Peyer's patch (tissue), 4 donors: ENCODE measurements around the gene ZNF804B. TPM values are rescaled to one million over a fixed set of nuclear protein-coding genes. Genes with fewer than 3 reads are reported as not detected.

ENCODE experiments used
- DNase-seq, 3 donors: peaks; one replicate each; pipeline ENCODE4 v3.0.0-alpha.2; 2017 to 2019
- H3K27ac ChIP-seq, 4 donors: fragments of 200-600 bp; sonication (generic); one replicate each; pipeline ENCODE4 v1.5.1; 2016 to 2019
- H3K27me3 ChIP-seq, 2 donors: fragments of 200-600 bp; sonication (generic); one replicate each; pipeline ENCODE4 v1.5.1; 2019
- H3K36me3 ChIP-seq, 3 donors: fragments of 200-600 bp; sonication (generic); one replicate each; pipeline ENCODE4 v1.5.1; 2016 to 2019
- H3K4me1 ChIP-seq, 4 donors: fragments of 200-600 bp; sonication (generic); one replicate each; pipeline ENCODE4 v1.5.1; 2016 to 2019
- H3K4me3 ChIP-seq, 4 donors: fragments of 200-600 bp; sonication (generic); 1 replicate in 3 of 4; 2 replicates in 1 of 4; pipeline ENCODE4 v1.5.1; 2016 to 2019; ENCODE audit warnings: mild to moderate bottlenecking in 1 of 4
- H3K9me3 ChIP-seq, 4 donors: fragments of 200-600 bp; sonication (generic); one replicate each; pipeline ENCODE4 v1.5.1; 2016 to 2019; ENCODE audit warnings: mild to moderate bottlenecking in 1 of 4
- CTCF ChIP-seq, 6 experiments: fragments of 450-650 bp in 4 of 6; fragments of 200-600 bp in 2 of 6; sonication (generic) in 1 of 6; IDR thresholded peaks; one replicate each; pipeline ENCODE4 v1.5.1; 2017 to 2019; ENCODE audit warnings: antibody characterized with exemption in 6 of 6, mild to moderate bottlenecking in 3 of 6, moderate library complexity in 1 of 6
- POLR2A ChIP-seq, 2 donors: fragments of 450-650 bp; IDR thresholded peaks; one replicate each; pipeline ENCODE4 v1.5.1; 2017; ENCODE audit warnings: antibody characterized with exemption in 2 of 2, mild to moderate bottlenecking in 2 of 2, moderate library complexity in 2 of 2
- total RNA-seq, 4 donors: library from RNA; depleted of rRNA; stranded (reverse); fragments of >200 nt; gene quantifications; one replicate each; pipeline ENCODE4 v1.1.0, GENCODE V29; 2016

ZNF804B gene
- total RNA-seq, 4 donors from 2014 or later: not detected

GRCh38 chr7:89072081-89072480 is 312.6 kb downstream of the ZNF804B start:
- no peaks in the 10 kb centered on the region for H3K27me3 ChIP-seq
- no peak overlapping the region for H3K4me3 ChIP-seq
- TF ChIP-seq POLR2A (IDR thresholded peaks at IDR 0.05) (no peak), CTCF (IDR thresholded peaks at IDR 0.05) (no peak)
- no peaks in the 10 kb centered on the region for H3K9me3 ChIP-seq
- DNase-seq: no peak
- H3K36me3 ChIP-seq: no peaks in the 10 kb centered on the region
- H3K27ac ChIP-seq: no peak overlapping the region
- H3K4me1 ChIP-seq: no peaks in the 10 kb centered on the region

GRCh38 chr7:89073776-89074175 is 314.3 kb downstream of the ZNF804B start:
- H3K27ac ChIP-seq: no peak overlapping the region
- H3K36me3 ChIP-seq: no peaks in the 10 kb centered on the region
- H3K27me3 ChIP-seq: no peaks in the 10 kb centered on the region
- H3K4me3 ChIP-seq: no peak overlapping the region
- no peaks in the 10 kb centered on the region for H3K4me1 ChIP-seq
- no peaks in the 10 kb centered on the region for H3K9me3 ChIP-seq
- DNase-seq: no peak
- TF ChIP-seq POLR2A (IDR thresholded peaks at IDR 0.05) (no peak), CTCF (IDR thresholded peaks at IDR 0.05) (no peak)

DNA sequence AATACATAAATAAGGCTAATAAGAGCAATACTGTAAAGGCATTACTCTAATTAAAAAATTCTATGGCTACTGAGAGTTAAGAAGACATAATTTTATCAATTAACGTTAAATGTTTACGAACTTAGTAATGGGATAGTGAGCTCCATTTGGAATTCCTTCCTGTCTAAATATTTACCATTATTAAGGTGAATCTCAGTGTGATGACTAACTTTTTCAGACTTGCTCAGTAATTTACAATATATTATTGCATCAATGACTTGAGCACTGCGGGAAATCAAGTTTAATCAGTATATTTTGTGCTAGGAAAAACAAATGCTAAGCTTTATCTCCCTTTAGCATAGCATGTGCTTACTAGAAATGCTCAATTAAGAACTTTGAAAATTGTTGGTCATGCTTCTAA is 318.5 kb downstream of the ZNF804B start:
- DNase-seq: no peak
- TF ChIP-seq POLR2A (IDR thresholded peaks at IDR 0.05): no peak
- no peak for TF ChIP-seq CTCF (IDR thresholded peaks at IDR 0.05)
- no peaks in the 10 kb centered on the region for H3K36me3 ChIP-seq
- H3K4me3 ChIP-seq: no peak overlapping the region
- no peaks in the 10 kb centered on the region for H3K9me3 ChIP-seq
- H3K27me3 ChIP-seq: no peaks in the 10 kb centered on the region
- H3K4me1 ChIP-seq: no peaks in the 10 kb centered on the region
- no peak overlapping the region for H3K27ac ChIP-seq

DNA sequence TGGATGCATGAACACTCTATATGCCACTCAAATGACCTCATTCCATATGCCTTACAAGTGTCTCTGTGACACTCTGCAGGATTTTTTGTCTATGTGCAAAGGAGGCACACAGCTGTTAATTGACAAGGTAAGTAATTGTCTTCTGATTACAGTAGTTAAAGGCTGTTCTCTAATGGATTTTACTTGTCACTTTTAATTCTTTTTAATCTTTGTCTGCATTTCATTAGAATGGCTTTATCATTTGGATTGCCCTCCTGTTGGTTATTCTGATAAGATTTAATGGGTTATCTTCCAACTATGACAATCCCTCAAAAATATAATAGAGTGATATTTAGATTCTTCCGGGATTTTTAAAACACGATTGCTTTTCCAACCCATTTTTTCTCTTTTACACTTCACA is 326.1 kb downstream of the ZNF804B start:
- Histone ChIP-seq H3K36me3 (no peaks in the 10 kb centered on the region), H3K27me3 (no peaks in the 10 kb centered on the region), H3K27ac (no peak overlapping the region), H3K4me3 (no peak overlapping the region), H3K9me3 (no peaks in the 10 kb centered on the region), H3K4me1 (no peaks in the 10 kb centered on the region)
- no peak for DNase-seq
- no peak for TF ChIP-seq CTCF (IDR thresholded peaks at IDR 0.05)
- no peak for TF ChIP-seq POLR2A (IDR thresholded peaks at IDR 0.05)

DNA sequence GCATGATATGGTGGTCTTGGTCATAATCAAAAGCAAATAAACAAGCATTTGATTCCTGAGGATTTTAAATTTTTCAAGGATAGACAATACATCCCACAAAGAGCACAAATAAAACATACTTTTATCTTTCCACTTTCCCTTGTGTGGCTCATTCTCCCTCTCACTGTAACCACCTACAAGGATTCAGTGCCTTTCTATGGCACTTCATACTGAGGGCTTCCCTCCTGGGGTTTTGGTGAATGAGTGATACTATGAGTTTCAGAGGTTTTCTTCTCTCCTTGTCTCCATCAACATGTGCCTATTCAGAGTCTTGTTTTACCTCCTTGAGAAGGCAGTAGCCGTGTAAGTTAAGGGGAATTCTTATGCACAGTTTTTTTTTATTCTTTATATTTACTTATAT is 332.1 kb downstream of the ZNF804B start:
- H3K36me3 ChIP-seq: no peaks in the 10 kb centered on the region

More for the DNA sequence above, 332.1 kb downstream of the ZNF804B start:
- no peak overlapping the region for H3K27ac ChIP-seq
- H3K9me3 ChIP-seq: no peaks in the 10 kb centered on the region
- TF ChIP-seq CTCF (IDR thresholded peaks at IDR 0.05) (no peak), POLR2A (IDR thresholded peaks at IDR 0.05) (no peak)
- no peaks in the 10 kb centered on the region for H3K27me3 ChIP-seq
- no peak for DNase-seq
- H3K4me1 ChIP-seq: no peaks in the 10 kb centered on the region
- H3K4me3 ChIP-seq: no peak overlapping the region
